Colonic mucosa (tissue), 4 donors: ENCODE data around the gene TRAK1. TPM values are rescaled to one million over a fixed set of nuclear protein-coding genes. Genes with fewer than 3 reads are reported as not detected.

ENCODE experiments used
- DNase-seq: peaks from one replicate; pipeline ENCODE4 v3.0.0-alpha.2; 2020
- H3K27ac ChIP-seq: fragments of 200-600 bp; one replicate; pipeline ENCODE4 v1.8.0; 2021
- H3K27me3 ChIP-seq: fragments of 200-600 bp; one replicate; pipeline ENCODE4 v1.8.0; 2021
- H3K36me3 ChIP-seq: fragments of 200-600 bp; one replicate; pipeline ENCODE4 v1.8.0; 2021
- H3K4me1 ChIP-seq: fragments of 200-600 bp; one replicate; pipeline ENCODE4 v1.8.0; 2021; ENCODE audit warnings: mild to moderate bottlenecking
- H3K4me3 ChIP-seq: fragments of 200-600 bp; one replicate; pipeline ENCODE4 v1.8.0; 2021
- H3K9ac ChIP-seq, 2 donors: one replicate each; pipeline ENCODE4 v1.7.0; 2013; ENCODE audit warnings: control low read depth in 2 of 2, low read depth in 2 of 2, low read length in 2 of 2
- H3K9me3 ChIP-seq: fragments of 200-600 bp; one replicate; pipeline ENCODE4 v1.8.0; 2021
- CTCF ChIP-seq: fragments of 200-600 bp; IDR thresholded peaks from one replicate; pipeline ENCODE4 v1.8.0; 2022; ENCODE audit warnings: antibody characterized with exemption, mild to moderate bottlenecking
- intact Hi-C: fragments of 100-400 bp; cut with DNase I; formaldehyde crosslinking; loops from one replicate; pipeline ENCODE4 v1.14.1; 2022
- total RNA-seq, 2 donors: library from RNA; stranded (reverse); fragmentation: NEBNext Ultra II Directional in 1 of 2; extraction: Animal tissue kit (Norgen Biotek cat#: 25700) in 1 of 2; gene quantifications; one replicate each; pipeline ENCODE4 v1.2.1, GENCODE V29; 2021
- donor health status: healthy.
- donor health status: DM: no; HTN: no; CAD: no.
- donor health status: DM: no; HTN: no; CAD: no.

Gene TRAK1
- total RNA-seq, 2 donors from 2014 or later = 58.9 to 70.3 TPM

- H3K9ac ChIP-seq = no peak overlapping the region
- H3K9me3 ChIP-seq = no peaks in the 10 kb centered on the region
- no peak for DNase-seq
- no peak for TF ChIP-seq CTCF
- H3K27ac ChIP-seq = no peak overlapping the region
- H3K27me3 ChIP-seq = no peaks in the 10 kb centered on the region
- no peaks in the 10 kb centered on the region for H3K4me1 ChIP-seq
- H3K36me3 ChIP-seq = peaks cover 19% of the 10 kb centered on the region
- intact Hi-C loops = loop anchor here (5.0 kb wide), 1 partner anchor 303 kb away; no protein-coding TSS in a partner anchor
- no peak overlapping the region for H3K4me3 ChIP-seq
Measured at GRCh38 chr3:42194943-42195510, 103.9 kb downstream of the TRAK1 start.

DNA sequence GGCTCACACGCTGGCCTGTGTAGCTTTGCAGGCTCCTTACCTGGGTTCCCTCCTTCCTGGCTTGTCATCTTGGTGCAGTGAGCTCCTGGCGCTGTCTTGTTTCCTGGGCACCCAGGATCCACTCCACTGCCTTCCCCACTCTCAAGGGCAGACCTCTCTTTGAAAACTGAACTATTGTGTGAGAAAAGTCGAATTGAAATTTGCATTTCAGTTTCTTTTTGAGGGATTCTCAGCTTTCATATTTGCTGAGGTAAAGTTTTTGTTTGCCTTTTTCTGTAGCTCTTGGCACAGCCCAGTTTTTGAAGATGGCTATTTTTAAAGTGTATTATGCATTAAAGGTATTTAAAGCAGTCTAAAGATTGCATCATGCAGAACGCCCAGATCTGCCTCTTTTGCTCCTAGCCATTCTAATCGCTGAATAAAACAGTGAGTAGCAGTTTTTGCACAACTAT lies 104.7 kb downstream of the TRAK1 start:
- H3K27ac ChIP-seq = no peak overlapping the region
- DNase-seq = no peak
- no peak overlapping the region for H3K9ac ChIP-seq
- no peaks in the 10 kb centered on the region for H3K4me1 ChIP-seq
- H3K36me3 ChIP-seq = peaks cover 27% of the 10 kb centered on the region
- no peaks in the 10 kb centered on the region for H3K9me3 ChIP-seq
- H3K27me3 ChIP-seq = no peaks in the 10 kb centered on the region
- intact Hi-C loops = no loop called here
- no peak for TF ChIP-seq CTCF
- no peak overlapping the region for H3K4me3 ChIP-seq

GRCh38 chr3:42198709-42199108 lies 107.6 kb downstream of the TRAK1 start:
- no peak overlapping the region for H3K4me3 ChIP-seq
- H3K27me3 ChIP-seq = no peaks in the 10 kb centered on the region
- H3K27ac ChIP-seq = no peak overlapping the region
- intact Hi-C loops = no loop called here
- no peak for DNase-seq
- H3K9ac ChIP-seq = no peak overlapping the region
- H3K4me1 ChIP-seq = no peaks in the 10 kb centered on the region
- no peaks in the 10 kb centered on the region for H3K9me3 ChIP-seq
- peaks cover 27% of the 10 kb centered on the region for H3K36me3 ChIP-seq
- no peak for TF ChIP-seq CTCF

DNA sequence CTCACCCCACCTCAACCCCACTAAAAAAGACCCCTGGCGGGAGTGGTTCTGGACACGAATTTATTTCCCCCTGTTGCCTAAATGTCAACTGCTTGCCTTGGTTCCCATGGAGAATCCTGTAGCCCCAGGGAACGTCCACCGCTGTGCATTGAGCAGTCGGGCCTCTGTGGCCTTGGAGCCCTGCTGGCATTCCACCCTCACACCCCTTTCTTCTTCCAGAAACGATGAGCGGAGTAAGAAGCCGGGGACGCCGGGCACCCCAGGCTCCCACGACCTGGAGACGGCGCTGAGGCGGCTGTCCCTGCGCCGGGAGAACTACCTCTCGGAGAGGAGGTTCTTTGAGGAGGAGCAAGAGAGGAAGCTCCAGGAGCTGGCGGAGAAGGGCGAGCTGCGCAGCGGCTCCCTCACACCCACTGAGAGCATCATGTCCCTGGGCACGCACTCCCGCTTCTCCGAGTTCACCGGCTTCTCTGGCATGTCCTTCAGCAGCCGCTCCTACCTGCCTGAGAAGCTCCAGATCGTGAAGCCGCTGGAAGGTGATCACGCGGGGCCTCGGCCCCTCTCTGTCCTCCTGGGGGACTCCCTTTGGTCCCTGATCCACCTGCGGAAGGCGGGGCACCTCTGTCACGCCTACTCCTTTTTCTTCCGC lies 111.2 kb downstream of the TRAK1 start:
- peaks cover 20% of the 10 kb centered on the region for H3K36me3 ChIP-seq
- TF ChIP-seq CTCF = no peak

GRCh38 chr3:42204867-42205599 lies 113.9 kb downstream of the TRAK1 start:
- intact Hi-C loops = no loop called here
- H3K36me3 ChIP-seq = peaks cover 8% of the 10 kb centered on the region

More for the DNA sequence above, 111.2 kb downstream of the TRAK1 start:
- Histone ChIP-seq H3K9ac (no peak overlapping the region), H3K4me1 (no peaks in the 10 kb centered on the region), H3K9me3 (no peaks in the 10 kb centered on the region), H3K4me3 (no peak overlapping the region), H3K27me3 (no peaks in the 10 kb centered on the region), H3K27ac (no peak overlapping the region)
- no peak for DNase-seq
- intact Hi-C loops = no loop called here

More at GRCh38 chr3:42204867-42205599, 113.9 kb downstream of the TRAK1 start:
- H3K9me3 ChIP-seq = no peaks in the 10 kb centered on the region
- DNase-seq = no peak
- H3K27ac ChIP-seq = no peak overlapping the region
- H3K4me1 ChIP-seq = no peaks in the 10 kb centered on the region
- no peak overlapping the region for H3K4me3 ChIP-seq
- no peak for TF ChIP-seq CTCF
- no peak overlapping the region for H3K9ac ChIP-seq
- no peaks in the 10 kb centered on the region for H3K27me3 ChIP-seq
